ENCODE results near the gene CD48. TPM values are rescaled to one million over a fixed set of nuclear protein-coding genes. Genes with fewer than 3 reads are reported as not detected.

The CD48 gene
- total RNA-seq, 1 experiment from 2014 or later = 0.20 TPM

DNA sequence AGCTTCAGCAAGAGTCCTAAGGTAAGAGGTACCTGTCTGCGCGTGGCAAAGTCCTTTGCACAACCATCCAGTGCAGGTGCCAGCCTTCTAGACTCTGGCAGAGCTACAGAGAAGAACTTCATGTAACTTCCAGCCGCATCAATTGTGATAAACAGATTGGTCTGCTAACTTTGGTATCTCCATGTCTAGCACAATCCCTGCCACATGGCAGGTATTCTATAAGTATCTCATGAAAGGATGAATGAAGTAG is 29.8 kb downstream of the CD48 start:
- H4K20me1 ChIP-seq (ENCODE audit: insufficient read depth) = no peaks in the 10 kb centered on the region
- H3K79me2 ChIP-seq (ENCODE audit: insufficient read depth, low read length) = no peaks in the 10 kb centered on the region
- H3K9me3 ChIP-seq (ENCODE audit: control insufficient read depth in 1 of 2, insufficient read depth in 1 of 2, low read depth in 1 of 2, low read length in 2 of 2) = no peaks in the 10 kb centered on the region
- BruUV-seq (replicated peaks) = no TSS peak
- H3K4me1 ChIP-seq (ENCODE audit: control insufficient read depth in 1 of 2, insufficient read depth in 2 of 2, low read length in 2 of 2) = no peaks in the 10 kb centered on the region
- TF ChIP-seq JUND (IDR thresholded peaks at IDR 0.05) = no peak
- intact Hi-C loops (cut with micrococcal nuclease) = loop anchor here (1.0 to 5.0 kb wide), 4 partner anchors 148 to 695 kb away; no protein-coding TSS in a partner anchor
- H3K4me3 ChIP-seq (replicated peaks in 1 of 2; ENCODE audit: low read depth in 1 of 2, low read length in 2 of 2) = no peak overlapping the region
- no peak overlapping the region for H3K27ac ChIP-seq (ENCODE audit: low read depth, low read length)
- H3K9me2 ChIP-seq (ENCODE audit: insufficient read depth) = no peaks in the 10 kb centered on the region
- DNase-seq (ENCODE audit: low read depth, low spot score) = no peak
- ChIA-PET CTCF (interaction anchor here (0.6 to 2.8 kb wide), 12 partner anchors 10 to 544 kb away, joined by 3 to 16 read pairs (median 4); partner anchors contain the start of genes ITLN2 and TOMM40L), RAD21 (ENCODE audit: low non-redundant PET in 1 of 2, low total read pairs in 2 of 2, uncharacterized antibody in 2 of 2, unreplicated experiment in 2 of 2) (interaction anchor here in 1 of 2 experiments (0.6 to 1.2 kb wide), 2 partner anchors 270 to 309 kb away, joined by 3 read pairs; no protein-coding TSS in a partner anchor), POLR2A (no interaction called here)
- H3K4me2 ChIP-seq (ENCODE audit: low read length) = no peak overlapping the region
- H3K9ac ChIP-seq (ENCODE audit: low read length) = no peak overlapping the region
- peak; percentile 31 for ATAC-seq
- no peaks in the 10 kb centered on the region for H3K27me3 ChIP-seq (ENCODE audit: insufficient read depth, low read length)
- no peaks in the 10 kb centered on the region for H3K36me3 ChIP-seq (ENCODE audit: control insufficient read depth in 1 of 2, insufficient read depth in 2 of 2, low read length in 2 of 2)
- H2AFZ ChIP-seq (ENCODE audit: low read depth, low read length, poor library complexity, severe bottlenecking) = no peak overlapping the region

GRCh38 chr1:160681066-160681890 is 30.3 kb downstream of the CD48 start:
- H2AFZ ChIP-seq (ENCODE audit: low read depth, low read length, poor library complexity, severe bottlenecking) = no peak overlapping the region
- H3K79me2 ChIP-seq (ENCODE audit: insufficient read depth, low read length) = no peaks in the 10 kb centered on the region
- ChIA-PET RAD21 (ENCODE audit: low non-redundant PET in 1 of 2, low total read pairs in 2 of 2, uncharacterized antibody in 2 of 2, unreplicated experiment in 2 of 2) (interaction anchor here in 1 of 2 experiments (0.6 to 1.2 kb wide), 2 partner anchors 271 to 309 kb away, joined by 3 read pairs; no protein-coding TSS in a partner anchor), POLR2A (no interaction called here), CTCF (interaction anchor here (0.6 to 2.8 kb wide), 14 partner anchors 11 to 544 kb away, joined by 3 to 16 read pairs (median 4); partner anchors contain the start of genes ITLN2 and TOMM40L)
- no peaks in the 10 kb centered on the region for H4K20me1 ChIP-seq (ENCODE audit: insufficient read depth)
- no peaks in the 10 kb centered on the region for H3K9me2 ChIP-seq (ENCODE audit: insufficient read depth)
- H3K27me3 ChIP-seq (ENCODE audit: insufficient read depth, low read length) = no peaks in the 10 kb centered on the region
- ATAC-seq = peak; percentile 99
- H3K36me3 ChIP-seq (ENCODE audit: control insufficient read depth in 1 of 2, insufficient read depth in 2 of 2, low read length in 2 of 2) = no peaks in the 10 kb centered on the region
- no peak overlapping the region for H3K4me2 ChIP-seq (ENCODE audit: low read length)
- H3K9me3 ChIP-seq (ENCODE audit: control insufficient read depth in 1 of 2, insufficient read depth in 1 of 2, low read depth in 1 of 2, low read length in 2 of 2) = no peaks in the 10 kb centered on the region
- DNase-seq (ENCODE audit: low read depth, low spot score) = peak; percentile 78
- H3K4me1 ChIP-seq (ENCODE audit: control insufficient read depth in 1 of 2, insufficient read depth in 2 of 2, low read length in 2 of 2) = no peaks in the 10 kb centered on the region
- H3K27ac ChIP-seq (ENCODE audit: low read depth, low read length) = no peak overlapping the region
- no TSS peak for BruUV-seq (replicated peaks)
- H3K4me3 ChIP-seq (replicated peaks in 1 of 2; ENCODE audit: low read depth in 1 of 2, low read length in 2 of 2) = no peak overlapping the region
- H3K9ac ChIP-seq (ENCODE audit: low read length) = no peak overlapping the region
- intact Hi-C loops (cut with micrococcal nuclease) = loop anchor here (1.0 to 5.0 kb wide), 3 partner anchors 149 to 696 kb away; no protein-coding TSS in a partner anchor
- TF ChIP-seq CTCF (IDR thresholded peaks at IDR 0.05 in 2 of 3, conservative IDR thresholded peaks at IDR 0.05 in 1 of 3; ENCODE audit: borderline replicate concordance in 1 of 3, insufficient read depth in 1 of 3, low read depth in 2 of 3, low read length in 2 of 3) (peak; percentile 88 to 98 (median 95)), CBX3 (IDR thresholded peaks at IDR 0.05; ENCODE audit: low read depth) (0 out of 2 replicates have a peak, but pooled peaks have one; percentile 28), JUND (IDR thresholded peaks at IDR 0.05) (no peak), SIN3A (IDR thresholded peaks at IDR 0.05; ENCODE audit: low read depth) (no peak), ELF1 (IDR thresholded peaks at IDR 0.05; ENCODE audit: borderline replicate concordance, low read depth) (no peak), REST (IDR thresholded peaks at IDR 0.05; ENCODE audit: low read depth) (no peak), TCF7L2 (IDR thresholded peaks at IDR 0.05; ENCODE audit: borderline replicate concordance, extremely low read depth, insufficient read depth, insufficient read length) (peak; percentile 38), RAD21 (IDR thresholded peaks at IDR 0.05; ENCODE audit: low read depth) (peak; percentile 89)
- TF ChIP-seq, protein P1, sequence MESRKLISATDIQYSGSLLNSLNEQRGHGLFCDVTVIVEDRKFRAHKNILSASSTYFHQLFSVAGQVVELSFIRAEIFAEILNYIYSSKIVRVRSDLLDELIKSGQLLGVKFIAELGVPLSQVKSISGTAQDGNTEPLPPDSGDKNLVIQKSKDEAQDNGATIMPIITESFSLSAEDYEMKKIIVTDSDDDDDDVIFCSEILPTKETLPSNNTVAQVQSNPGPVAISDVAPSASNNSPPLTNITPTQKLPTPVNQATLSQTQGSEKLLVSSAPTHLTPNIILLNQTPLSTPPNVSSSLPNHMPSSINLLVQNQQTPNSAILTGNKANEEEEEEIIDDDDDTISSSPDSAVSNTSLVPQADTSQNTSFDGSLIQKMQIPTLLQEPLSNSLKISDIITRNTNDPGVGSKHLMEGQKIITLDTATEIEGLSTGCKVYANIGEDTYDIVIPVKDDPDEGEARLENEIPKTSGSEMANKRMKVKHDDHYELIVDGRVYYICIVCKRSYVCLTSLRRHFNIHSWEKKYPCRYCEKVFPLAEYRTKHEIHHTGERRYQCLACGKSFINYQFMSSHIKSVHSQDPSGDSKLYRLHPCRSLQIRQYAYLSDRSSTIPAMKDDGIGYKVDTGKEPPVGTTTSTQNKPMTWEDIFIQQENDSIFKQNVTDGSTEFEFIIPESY (IDR thresholded peaks at IDR 0.05; ENCODE audit: extremely low read depth, insufficient replicate concordance, low read length) = no peak
